ENCODE results near the gene KNDC1.
"Not testable (repeated sequence)": the region's sequence is repeated elsewhere in the genome, so short reads cannot be mapped to it uniquely, and the experiment has no call there.

- not testable (repeated sequence) for TF ChIP-seq POLR2A (IDR thresholded peaks at IDR 0.05; ENCODE audit: low read depth)
- TF ChIP-seq, protein P1, sequence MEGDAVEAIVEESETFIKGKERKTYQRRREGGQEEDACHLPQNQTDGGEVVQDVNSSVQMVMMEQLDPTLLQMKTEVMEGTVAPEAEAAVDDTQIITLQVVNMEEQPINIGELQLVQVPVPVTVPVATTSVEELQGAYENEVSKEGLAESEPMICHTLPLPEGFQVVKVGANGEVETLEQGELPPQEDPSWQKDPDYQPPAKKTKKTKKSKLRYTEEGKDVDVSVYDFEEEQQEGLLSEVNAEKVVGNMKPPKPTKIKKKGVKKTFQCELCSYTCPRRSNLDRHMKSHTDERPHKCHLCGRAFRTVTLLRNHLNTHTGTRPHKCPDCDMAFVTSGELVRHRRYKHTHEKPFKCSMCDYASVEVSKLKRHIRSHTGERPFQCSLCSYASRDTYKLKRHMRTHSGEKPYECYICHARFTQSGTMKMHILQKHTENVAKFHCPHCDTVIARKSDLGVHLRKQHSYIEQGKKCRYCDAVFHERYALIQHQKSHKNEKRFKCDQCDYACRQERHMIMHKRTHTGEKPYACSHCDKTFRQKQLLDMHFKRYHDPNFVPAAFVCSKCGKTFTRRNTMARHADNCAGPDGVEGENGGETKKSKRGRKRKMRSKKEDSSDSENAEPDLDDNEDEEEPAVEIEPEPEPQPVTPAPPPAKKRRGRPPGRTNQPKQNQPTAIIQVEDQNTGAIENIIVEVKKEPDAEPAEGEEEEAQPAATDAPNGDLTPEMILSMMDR (IDR thresholded peaks at IDR 0.05) = not testable (repeated sequence)
Observed at GRCh38 chr10:133151071-133151470, 8.9 kb upstream of the KNDC1 start.

Measured in esophagus muscularis mucosa (tissue), 3 donors.